Epithelial cell of esophagus (primary cell): Measurements from ENCODE around the gene TMEM185B.

Experiments
- DNase-seq: peaks from one replicate; pipeline ENCODE4 v3.0.0; 2010; ENCODE audit warnings: low read depth
- H3K4me3 ChIP-seq: 2 replicates; pipeline ENCODE4 v1.5.1; 2011; ENCODE audit warnings: mild to moderate bottlenecking, low read length, control low read depth
- CTCF ChIP-seq: IDR thresholded peaks from 2 replicates; pipeline ENCODE4 v1.5.1; 2011; ENCODE audit warnings: low read depth, mild to moderate bottlenecking, low read length, control low read depth, inconsistent platforms; ENCODE audit not compliant: insufficient read depth; ENCODE audit errors: missing control alignments

Gene TMEM185B

GRCh38 chr2:120251078-120251477, 27.9 kb upstream of the TMEM185B start:
- DNase-seq = no peak
- no peak overlapping the region for H3K4me3 ChIP-seq
- no peak for TF ChIP-seq CTCF

- no peak overlapping the region for H3K4me3 ChIP-seq
- no peak for DNase-seq
- no peak for TF ChIP-seq CTCF
These were observed 27.4 kb upstream of the TMEM185B start for GRCh38 chr2:120250640-120251039.

- DNase-seq = no peak
- TF ChIP-seq CTCF = no peak
- H3K4me3 ChIP-seq = no peak overlapping the region
These were observed 24.7 kb upstream of the TMEM185B start for GRCh38 chr2:120247851-120248250.

- no peak for TF ChIP-seq CTCF
- peak; percentile 83 for DNase-seq
- no peak overlapping the region for H3K4me3 ChIP-seq
These were observed 23.5 kb upstream of the TMEM185B start for GRCh38 chr2:120246546-120247300.

GRCh38 chr2:120245520-120246332, 22.5 kb upstream of the TMEM185B start:
- TF ChIP-seq CTCF = no peak
- no peak for DNase-seq

GRCh38 chr2:120244656-120245519, 21.7 kb upstream of the TMEM185B start:
- no peak for DNase-seq
- no peak for TF ChIP-seq CTCF
- H3K4me3 ChIP-seq = no peak overlapping the region

More at GRCh38 chr2:120245520-120246332, 22.5 kb upstream of the TMEM185B start:
- H3K4me3 ChIP-seq = no peak overlapping the region
